H1 (cell line): ENCODE data around the gene SNRNP200. TPM values are rescaled to one million over a fixed set of nuclear protein-coding genes. Genes with fewer than 3 reads are reported as not detected.

Experiments
- ASH2L ChIP-seq: fragments of 200-600, 300-600 bp; sonication (generic); IDR thresholded peaks from one replicate; pipeline ENCODE4 v1.7.1; 2017; ENCODE audit warnings: low read length
- CTBP2 ChIP-seq: IDR thresholded peaks from 2 replicates; pipeline ENCODE4 v1.7.0; 2011; ENCODE audit warnings: borderline replicate concordance, mild to moderate bottlenecking, moderate library complexity, mixed read lengths, low read length; ENCODE audit not compliant: insufficient read depth, insufficient read length
- GTF2F1 ChIP-seq: IDR thresholded peaks from 2 replicates; pipeline ENCODE4 v1.6.1; 2012; ENCODE audit warnings: low read depth, low read length, improper control_type of control experiment, borderline replicate concordance
- KDM5A ChIP-seq: fragments of 200-600 bp; IDR thresholded peaks from 2 replicates; pipeline ENCODE4 v1.7.1; 2012; ENCODE audit warnings: mild to moderate bottlenecking, low read length, inconsistent platforms, mixed read lengths
- MAFK ChIP-seq: IDR thresholded peaks from 2 replicates; pipeline ENCODE4 v1.6.1; 2012; ENCODE audit warnings: low read depth, mild to moderate bottlenecking, improper control_type of control experiment, low read length
- RBBP5 ChIP-seq: IDR thresholded peaks from 2 replicates; pipeline ENCODE4 v1.7.1; 2012; ENCODE audit warnings: low read depth, mild to moderate bottlenecking, inconsistent platforms, low read length, moderate library complexity, borderline replicate concordance
- TAF1 ChIP-seq: IDR thresholded peaks from 2 replicates; pipeline ENCODE4 v1.6.1; 2011; ENCODE audit warnings: mild to moderate bottlenecking, low read depth, low read length
- TAF7 ChIP-seq: optimal IDR thresholded peaks from 2 replicates; pipeline ENCODE3; 2011; ENCODE audit warnings: low read depth, mild to moderate bottlenecking, inconsistent platforms, low read length, moderate library complexity, borderline replicate concordance
- TBP ChIP-seq: IDR thresholded peaks from 2 replicates; pipeline ENCODE4 v1.6.1; 2011; ENCODE audit warnings: low read depth, low read length, improper control_type of control experiment
- polyA plus RNA-seq, 7 experiments: library from polyadenylated mRNA; depleted of rRNA in 3 of 7; stranded (reverse) in 5 of 7; unstranded in 2 of 7; fragments of >200 nt in 5 of 7; fragments of 200-250 nt in 2 of 7; gene quantifications; 1 replicate in 5 of 7; 2 replicates in 1 of 7; 4 replicates in 1 of 7; pipeline versions ENCODE4 v1.2.1 to v1.2.3, GENCODE V29; 2011 to 2013; ENCODE audit warnings: missing spikeins in 2 of 7, mixed read lengths in 2 of 7
- total RNA-seq: library from RNA; stranded (reverse); fragmentation: NEBNext Ultra II Directional; extraction: Animal tissue kit (Norgen Biotek cat#: 25700); gene quantifications from 2 replicates; pipeline ENCODE4 v1.2.1, GENCODE V29; 2021

SNRNP200 gene
- total and polyA plus RNA-seq, 2 of the 8 experiments (the other 6 are each of a cell fraction or from before 2014, with no cell fraction given) = 190 to 289 TPM

DNA sequence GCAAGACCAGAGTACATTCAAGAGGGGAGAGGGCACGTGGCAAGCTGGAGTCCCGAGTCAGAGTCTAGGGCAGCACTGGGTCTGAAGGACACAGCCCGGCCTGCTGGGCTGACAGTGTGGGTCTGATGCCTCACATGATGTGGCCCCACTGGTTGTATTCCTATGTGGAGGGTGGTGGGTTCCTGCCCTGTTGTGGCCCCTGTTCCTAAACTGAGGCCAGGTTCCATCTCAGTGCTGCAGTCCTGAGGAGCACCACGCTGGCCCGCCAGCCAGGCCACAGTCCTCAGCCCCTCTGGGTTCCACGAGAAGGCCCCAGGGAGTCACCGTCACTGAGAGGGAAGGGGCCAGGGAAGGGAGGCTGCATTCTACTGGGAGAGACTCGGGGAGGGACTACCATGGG lies 52.8 kb downstream of the SNRNP200 start (continued):
- TF ChIP-seq GTF2F1 (no peak), CTBP2 (no peak), ASH2L (no peak), RBBP5 (no peak), TAF7 (no peak), MAFK (no peak), TBP (no peak), KDM5A (no peak), TAF1 (no peak)
